ENCODE measurements around the gene MPPE1.

The MPPE1 gene

GRCh38 chr18:11955239-11956029 is 47.3 kb upstream of the MPPE1 start:
- H4K91ac ChIP-seq (ENCODE audit: low read depth, low read length, poor library complexity) = no peak overlapping the region
- H2AFZ ChIP-seq (ENCODE audit: low read length) = peak overlapping the region; percentile 19
- no peak overlapping the region for H3K9ac ChIP-seq (ENCODE audit: low read depth, low read length, poor library complexity)
- no peak overlapping the region for H2BK12ac ChIP-seq (ENCODE audit: low read length)
- H4K8ac ChIP-seq (ENCODE audit: low read depth, low read length) = no peak overlapping the region
- no peak overlapping the region for H3K4ac ChIP-seq (ENCODE audit: low read length)
- H3K23ac ChIP-seq (ENCODE audit: low read depth, low read length, poor library complexity) = no peak overlapping the region
- no peak overlapping the region for H3K27ac ChIP-seq (replicated peaks; ENCODE audit: low read length)
- H3K79me1 ChIP-seq (ENCODE audit: low read depth, low read length) = no peaks in the 10 kb centered on the region
- no peak for DNase-seq (ENCODE audit: low spot score)
- H2AK5ac ChIP-seq (ENCODE audit: low read depth, low read length) = no peak overlapping the region
- no peaks in the 10 kb centered on the region for H3K36me3 ChIP-seq (replicated peaks in 1 of 2; ENCODE audit: control insufficient read depth in 2 of 2, insufficient read depth in 2 of 2, low read length in 2 of 2)
- no peak overlapping the region for H2BK5ac ChIP-seq (ENCODE audit: low read length)
- H3K4me2 ChIP-seq (ENCODE audit: insufficient read depth, low read length, poor library complexity, severe bottlenecking) = no peak overlapping the region
- H3K18ac ChIP-seq (ENCODE audit: low read length) = no peak overlapping the region
- H3K9me3 ChIP-seq (replicated peaks in 1 of 2; ENCODE audit: control insufficient read depth in 2 of 2, insufficient read depth in 1 of 2, low read depth in 1 of 2, low read length in 2 of 2) = peaks cover 3 to 12% of the 10 kb centered on the region in 2 donors
- H2BK120ac ChIP-seq (ENCODE audit: low read depth, low read length) = no peak overlapping the region
- peaks cover 0 to 6% of the 10 kb centered on the region in 2 donors for H3K4me1 ChIP-seq (ENCODE audit: control insufficient read depth in 2 of 2, insufficient read depth in 1 of 2, low read depth in 1 of 2, low read length in 2 of 2)
- H2BK15ac ChIP-seq (ENCODE audit: low read length) = no peak overlapping the region
- no peaks in the 10 kb centered on the region for H3K27me3 ChIP-seq (ENCODE audit: control insufficient read depth in 3 of 3, insufficient read depth in 3 of 3, low read depth in 1 of 3, low read length in 3 of 3)
- no peak overlapping the region for H3K14ac ChIP-seq (ENCODE audit: low read length)
- no peak overlapping the region for H3K4me3 ChIP-seq (ENCODE audit: low read length in 2 of 2)
- WGBS, 2 donors (ENCODE audit: extremely low coverage in 2 of 2, insufficient read length in 2 of 2, insufficient replicate concordance in 1 of 2) = no CpG with 5 or more reads among the region's 8 CpGs

GRCh38 chr18:11953113-11953512 is 45.0 kb upstream of the MPPE1 start:
- peaks cover 0 to 12% of the 10 kb centered on the region in 2 donors for H3K9me3 ChIP-seq (replicated peaks in 1 of 2; ENCODE audit: control insufficient read depth in 2 of 2, insufficient read depth in 1 of 2, low read depth in 1 of 2, low read length in 2 of 2)
- no peak overlapping the region for H3K27ac ChIP-seq (replicated peaks; ENCODE audit: low read length)
- no peak overlapping the region for H2AFZ ChIP-seq (ENCODE audit: low read length)
- H3K4ac ChIP-seq (ENCODE audit: low read length) = no peak overlapping the region
- DNase-seq (ENCODE audit: low spot score) = no peak
- no peaks in the 10 kb centered on the region for H3K27me3 ChIP-seq (ENCODE audit: control insufficient read depth in 3 of 3, insufficient read depth in 3 of 3, low read depth in 1 of 3, low read length in 3 of 3)
- H2BK120ac ChIP-seq (ENCODE audit: low read depth, low read length) = no peak overlapping the region
- H3K9ac ChIP-seq (ENCODE audit: low read depth, low read length, poor library complexity) = no peak overlapping the region
- no peak overlapping the region for H3K18ac ChIP-seq (ENCODE audit: low read length)
- WGBS, 2 donors (ENCODE audit: extremely low coverage in 2 of 2, insufficient read length in 2 of 2, insufficient replicate concordance in 1 of 2) = no CpG with 5 or more reads among the region's 5 CpGs
- H3K79me1 ChIP-seq (ENCODE audit: low read depth, low read length) = no peaks in the 10 kb centered on the region
- H2BK15ac ChIP-seq (ENCODE audit: low read length) = no peak overlapping the region
- no peak overlapping the region for H2BK5ac ChIP-seq (ENCODE audit: low read length)
- no peak overlapping the region for H3K4me3 ChIP-seq (ENCODE audit: low read length in 2 of 2)
- no peaks in the 10 kb centered on the region for H3K36me3 ChIP-seq (replicated peaks in 1 of 2; ENCODE audit: control insufficient read depth in 2 of 2, insufficient read depth in 2 of 2, low read length in 2 of 2)
- H2BK12ac ChIP-seq (ENCODE audit: low read length) = no peak overlapping the region
- H3K14ac ChIP-seq (ENCODE audit: low read length) = no peak overlapping the region
- no peak overlapping the region for H3K23ac ChIP-seq (ENCODE audit: low read depth, low read length, poor library complexity)
- no peak overlapping the region for H4K8ac ChIP-seq (ENCODE audit: low read depth, low read length)
- no peak overlapping the region for H4K91ac ChIP-seq (ENCODE audit: low read depth, low read length, poor library complexity)
- no peak overlapping the region for H3K4me2 ChIP-seq (ENCODE audit: insufficient read depth, low read length, poor library complexity, severe bottlenecking)
- peaks cover 4 to 6% of the 10 kb centered on the region in 2 donors for H3K4me1 ChIP-seq (ENCODE audit: control insufficient read depth in 2 of 2, insufficient read depth in 1 of 2, low read depth in 1 of 2, low read length in 2 of 2)
- H2AK5ac ChIP-seq (ENCODE audit: low read depth, low read length) = no peak overlapping the region

- Histone ChIP-seq H2BK15ac (ENCODE audit: low read length) (no peak overlapping the region), H2BK12ac (ENCODE audit: low read length) (no peak overlapping the region), H4K8ac (ENCODE audit: low read depth, low read length) (no peak overlapping the region), H3K4me1 (ENCODE audit: control insufficient read depth in 2 of 2, insufficient read depth in 1 of 2, low read depth in 1 of 2, low read length in 2 of 2) (peaks cover 9 to 11% of the 10 kb centered on the region in 2 donors), H3K36me3 (replicated peaks in 1 of 2; ENCODE audit: control insufficient read depth in 2 of 2, insufficient read depth in 2 of 2, low read length in 2 of 2) (no peaks in the 10 kb centered on the region), H3K18ac (ENCODE audit: low read length) (peak overlapping the region; percentile 63), H3K23ac (ENCODE audit: low read depth, low read length, poor library complexity) (peak overlapping the region; percentile 47), H3K79me1 (ENCODE audit: low read depth, low read length) (no peaks in the 10 kb centered on the region), H4K91ac (ENCODE audit: low read depth, low read length, poor library complexity) (no peak overlapping the region), H3K27me3 (ENCODE audit: control insufficient read depth in 3 of 3, insufficient read depth in 3 of 3, low read depth in 1 of 3, low read length in 3 of 3) (no peaks in the 10 kb centered on the region), H2AK5ac (ENCODE audit: low read depth, low read length) (no peak overlapping the region), H3K27ac (replicated peaks; ENCODE audit: low read length) (no peak overlapping the region), H3K9ac (ENCODE audit: low read depth, low read length, poor library complexity) (no peak overlapping the region), H3K4ac (ENCODE audit: low read length) (no peak overlapping the region), H2BK120ac (ENCODE audit: low read depth, low read length) (no peak overlapping the region), H2AFZ (ENCODE audit: low read length) (peak overlapping the region; percentile 55), H3K4me3 (ENCODE audit: low read length in 2 of 2) (no peak overlapping the region), H3K4me2 (ENCODE audit: insufficient read depth, low read length, poor library complexity, severe bottlenecking) (no peak overlapping the region), H3K9me3 (replicated peaks in 1 of 2; ENCODE audit: control insufficient read depth in 2 of 2, insufficient read depth in 1 of 2, low read depth in 1 of 2, low read length in 2 of 2) (no peaks in the 10 kb centered on the region), H3K14ac (ENCODE audit: low read length) (no peak overlapping the region), H2BK5ac (ENCODE audit: low read length) (no peak overlapping the region)
- WGBS, 2 donors (ENCODE audit: extremely low coverage in 2 of 2, insufficient read length in 2 of 2, insufficient replicate concordance in 1 of 2) = no CpG with 5 or more reads among the region's 9 CpGs
- no peak for DNase-seq (ENCODE audit: low spot score)
Observed at GRCh38 chr18:11951390-11951851, 43.3 kb upstream of the MPPE1 start.

- no peak overlapping the region for H4K8ac ChIP-seq (ENCODE audit: low read depth, low read length)
- H2AFZ ChIP-seq (ENCODE audit: low read length) = no peak overlapping the region
- H3K9me3 ChIP-seq (replicated peaks in 1 of 2; ENCODE audit: control insufficient read depth in 2 of 2, insufficient read depth in 1 of 2, low read depth in 1 of 2, low read length in 2 of 2) = no peaks in the 10 kb centered on the region
- no peak overlapping the region for H3K4me2 ChIP-seq (ENCODE audit: insufficient read depth, low read length, poor library complexity, severe bottlenecking)
- H3K27me3 ChIP-seq (ENCODE audit: control insufficient read depth in 3 of 3, insufficient read depth in 3 of 3, low read depth in 1 of 3, low read length in 3 of 3) = no peaks in the 10 kb centered on the region
- H2BK5ac ChIP-seq (ENCODE audit: low read length) = no peak overlapping the region
- H3K4me3 ChIP-seq (ENCODE audit: low read length in 2 of 2) = no peak overlapping the region
- no peak overlapping the region for H3K4ac ChIP-seq (ENCODE audit: low read length)
- no peak overlapping the region for H2BK15ac ChIP-seq (ENCODE audit: low read length)
- WGBS, 2 donors (ENCODE audit: extremely low coverage in 2 of 2, insufficient read length in 2 of 2, insufficient replicate concordance in 1 of 2) = no CpG with 5 or more reads among the region's 5 CpGs
- no peak overlapping the region for H3K18ac ChIP-seq (ENCODE audit: low read length)
- no peaks in the 10 kb centered on the region for H3K79me1 ChIP-seq (ENCODE audit: low read depth, low read length)
- H3K14ac ChIP-seq (ENCODE audit: low read length) = no peak overlapping the region
- peaks cover 12% of the 10 kb centered on the region in 2 donors for H3K4me1 ChIP-seq (ENCODE audit: control insufficient read depth in 2 of 2, insufficient read depth in 1 of 2, low read depth in 1 of 2, low read length in 2 of 2)
- H3K9ac ChIP-seq (ENCODE audit: low read depth, low read length, poor library complexity) = no peak overlapping the region
- H2BK12ac ChIP-seq (ENCODE audit: low read length) = no peak overlapping the region
- H2BK120ac ChIP-seq (ENCODE audit: low read depth, low read length) = no peak overlapping the region
- H3K27ac ChIP-seq (replicated peaks; ENCODE audit: low read length) = no peak overlapping the region
- DNase-seq (ENCODE audit: low spot score) = no peak
- no peak overlapping the region for H3K23ac ChIP-seq (ENCODE audit: low read depth, low read length, poor library complexity)
- no peak overlapping the region for H4K91ac ChIP-seq (ENCODE audit: low read depth, low read length, poor library complexity)
- peak overlapping the region; percentile 58 for H2AK5ac ChIP-seq (ENCODE audit: low read depth, low read length)
- no peaks in the 10 kb centered on the region for H3K36me3 ChIP-seq (replicated peaks in 1 of 2; ENCODE audit: control insufficient read depth in 2 of 2, insufficient read depth in 2 of 2, low read length in 2 of 2)
Observed at GRCh38 chr18:11950824-11951223, 42.7 kb upstream of the MPPE1 start.

Measured in neuronal stem cell (in vitro differentiated cells).